Natural killer cell (primary cell): ENCODE data around the gene LINGO4. TPM values are rescaled to one million over a fixed set of nuclear protein-coding genes. Genes with fewer than 3 reads are reported as not detected.

Source experiments
- ATAC-seq, 3 donors: fragments of 150-1000 bp in 2 of 3; fragments of 200-7000 bp in 1 of 3; cut with Tn5 transposase; 1 replicate in 1 of 3; 2 replicates in 2 of 3; pipeline ENCODE4 v1.10.0; 2021; ENCODE audit warnings: mild to moderate bottlenecking in 2 of 3, moderate library complexity in 2 of 3
- DNase-seq, 2 donors: peaks; one replicate each; pipeline versions ENCODE4 v3.0.0 to v3.0.0-alpha.2; 2013 to 2021; ENCODE audit warnings: mixed read lengths in 1 of 2
- H3K27ac ChIP-seq: one replicate; pipeline ENCODE4 v1.5.1; 2013; ENCODE audit warnings: mild to moderate bottlenecking, low read length
- H3K27me3 ChIP-seq: one replicate; pipeline ENCODE4 v1.6.1; 2013; ENCODE audit warnings: low read length; ENCODE audit not compliant: control insufficient read depth, insufficient read depth
- H3K36me3 ChIP-seq: one replicate; pipeline ENCODE4 v1.6.1; 2013; ENCODE audit warnings: low read length; ENCODE audit not compliant: control insufficient read depth, insufficient read depth
- H3K4me1 ChIP-seq: one replicate; pipeline ENCODE4 v1.6.1; 2013; ENCODE audit warnings: low read length; ENCODE audit not compliant: control insufficient read depth, insufficient read depth
- H3K4me3 ChIP-seq: one replicate; pipeline ENCODE4 v1.5.1; 2013; ENCODE audit warnings: low read length
- H3K9me3 ChIP-seq: one replicate; pipeline ENCODE4 v1.6.1; 2013; ENCODE audit warnings: low read length; ENCODE audit not compliant: control insufficient read depth, insufficient read depth
- H3K27ac Mint-ChIP-seq, 2 donors: one replicate each; pipeline ENCODE4 v1.8.0; 2022; ENCODE audit warnings: mild to moderate bottlenecking in 2 of 2, mixed read lengths in 2 of 2, moderate library complexity in 1 of 2
- H3K27me3 Mint-ChIP-seq, 2 donors: one replicate each; pipeline ENCODE4 v1.8.0; 2022; ENCODE audit warnings: low read depth in 2 of 2, mixed read lengths in 2 of 2
- H3K36me3 Mint-ChIP-seq: one replicate; pipeline ENCODE4 v1.8.0; 2022; ENCODE audit warnings: mixed read lengths
- H3K4me1 Mint-ChIP-seq, 2 donors: one replicate each; pipeline ENCODE4 v1.8.0; 2022; ENCODE audit warnings: mixed read lengths in 2 of 2
- H3K4me3 Mint-ChIP-seq: one replicate; pipeline ENCODE4 v1.8.0; 2022; ENCODE audit warnings: mild to moderate bottlenecking, moderate library complexity, mixed read lengths
- H3K9me3 Mint-ChIP-seq, 2 donors: one replicate each; pipeline ENCODE4 v1.8.0; 2022; ENCODE audit warnings: mixed read lengths in 2 of 2
- CTCF ChIP-seq: fragments of 200-600 bp; IDR thresholded peaks from one replicate; pipeline ENCODE4 v1.8.0; 2022; ENCODE audit warnings: antibody characterized with exemption
- WGBS: methylation state at CpG from one replicate; pipeline ENCODE4 v1.1.7; 2013; ENCODE audit warnings: missing lambda C conversion rate; ENCODE audit not compliant: insufficient coverage; 5-methylcytosine and 5-hydroxymethylcytosine counted together
- intact Hi-C: fragments of 100-400 bp; cut with micrococcal nuclease; formaldehyde crosslinking; loops from one replicate; pipeline ENCODE4 v1.14.2; 2022
- total RNA-seq, 4 donors: library from RNA; stranded (reverse); fragments of 120-200 nt in 1 of 4; gene quantifications; one replicate each; pipeline versions ENCODE4 v1.2.3 to v1.2.4, GENCODE V29; 2013 to 2022

The LINGO4 gene
- total RNA-seq, 3 donors from 2014 or later (not counting 1 experiment from before 2014, with no cell fraction given) = not detected

- DNase-seq (no peak), ATAC-seq (no peak)
- Mint-ChIP-seq H3K4me3 (no peak overlapping the region), H3K27ac (no peak overlapping the region), H3K27me3 (peaks cover 18 to 28% of the 10 kb centered on the region in 2 donors), H3K36me3 (no peaks in the 10 kb centered on the region), H3K4me1 (no peaks in the 10 kb centered on the region), H3K9me3 (no peaks in the 10 kb centered on the region)
- Histone ChIP-seq H3K4me1 (no peaks in the 10 kb centered on the region), H3K27ac (no peak overlapping the region), H3K4me3 (no peak overlapping the region), H3K27me3 (no peaks in the 10 kb centered on the region), H3K36me3 (no peaks in the 10 kb centered on the region), H3K9me3 (no peaks in the 10 kb centered on the region)
- no peak for TF ChIP-seq CTCF
- 75% methylated on average over 9 of the region's 11 CpGs for WGBS
- intact Hi-C loops = no loop called here
Measured at GRCh38 chr1:151847867-151848596, 42.8 kb upstream of the LINGO4 start.

GRCh38 chr1:151846686-151847237 is 41.5 kb upstream of the LINGO4 start:
- WGBS = 79% methylated on average over 8 of the region's 8 CpGs
- Histone ChIP-seq H3K4me3 (no peak overlapping the region), H3K9me3 (no peaks in the 10 kb centered on the region), H3K27me3 (no peaks in the 10 kb centered on the region), H3K27ac (no peak overlapping the region), H3K36me3 (no peaks in the 10 kb centered on the region), H3K4me1 (no peaks in the 10 kb centered on the region)
- no peak for TF ChIP-seq CTCF
- H3K27me3 Mint-ChIP-seq = peaks cover 18 to 27% of the 10 kb centered on the region in 2 donors
- H3K27ac Mint-ChIP-seq = no peak overlapping the region
- H3K4me3 Mint-ChIP-seq = no peak overlapping the region
- H3K36me3 Mint-ChIP-seq = no peaks in the 10 kb centered on the region
- no peak for ATAC-seq
- peak in 1 of 2 donors; percentile 32 for DNase-seq
- intact Hi-C loops = no loop called here
- no peaks in the 10 kb centered on the region for H3K9me3 Mint-ChIP-seq
- H3K4me1 Mint-ChIP-seq = no peaks in the 10 kb centered on the region

- no peaks in the 10 kb centered on the region for H3K36me3 Mint-ChIP-seq
- Histone ChIP-seq H3K27ac (no peak overlapping the region), H3K4me3 (no peak overlapping the region), H3K9me3 (no peaks in the 10 kb centered on the region), H3K36me3 (no peaks in the 10 kb centered on the region), H3K4me1 (no peaks in the 10 kb centered on the region), H3K27me3 (no peaks in the 10 kb centered on the region)
- peaks cover 18 to 22% of the 10 kb centered on the region in 2 donors for H3K27me3 Mint-ChIP-seq
- no peaks in the 10 kb centered on the region for H3K4me1 Mint-ChIP-seq
- no peak overlapping the region for H3K4me3 Mint-ChIP-seq
- intact Hi-C loops = no loop called here
- ATAC-seq = peak in 1 of 3 donors; percentile 36
- H3K27ac Mint-ChIP-seq = no peak overlapping the region
- H3K9me3 Mint-ChIP-seq = no peaks in the 10 kb centered on the region
- no peak for TF ChIP-seq CTCF
- DNase-seq = peak in 1 of 2 donors; percentile 32
- 73% methylated on average over 6 of the region's 6 CpGs for WGBS
Measured at GRCh38 chr1:151846062-151846568, 40.9 kb upstream of the LINGO4 start.
